Suprapubic skin (tissue), 4 donors: Measurements from ENCODE around the gene PLCG2. TPM values are rescaled to one million over a fixed set of nuclear protein-coding genes. Genes with fewer than 3 reads are reported as not detected.
"Not testable (repeated sequence)": the region's sequence is repeated elsewhere in the genome, so short reads cannot be mapped to it uniquely, and the experiment has no call there.

Experiments used
- DNase-seq, 2 donors: peaks; one replicate each; pipeline ENCODE4 v3.0.0-alpha.2; 2019; ENCODE audit warnings: low spot score in 2 of 2
- H3K27ac ChIP-seq: fragments of 200-600 bp; sonication (generic); one replicate; pipeline ENCODE4 v1.5.1; 2019
- H3K27me3 ChIP-seq: fragments of 200-600 bp; sonication (generic); one replicate; pipeline ENCODE4 v1.5.1; 2019
- H3K36me3 ChIP-seq: fragments of 200-600 bp; sonication (generic); one replicate; pipeline ENCODE4 v1.5.1; 2019
- H3K4me1 ChIP-seq: fragments of 200-600 bp; sonication (generic); one replicate; pipeline ENCODE4 v1.5.1; 2019
- H3K4me3 ChIP-seq: fragments of 200-600 bp; sonication (generic); one replicate; pipeline ENCODE4 v1.5.1; 2019; ENCODE audit warnings: mild to moderate bottlenecking
- H3K9me3 ChIP-seq: fragments of 200-600 bp; sonication (generic); one replicate; pipeline ENCODE4 v1.5.1; 2019
- EP300 ChIP-seq: sonication (generic); formaldehyde crosslinking; IDR thresholded peaks from one replicate; pipeline ENCODE4 v1.6.1; 2017; ENCODE audit warnings: antibody characterized with exemption
- POLR2A ChIP-seq, 2 donors: fragments of 450-650 bp; IDR thresholded peaks; one replicate each; pipeline ENCODE4 v1.6.1; 2017; ENCODE audit warnings: antibody characterized with exemption in 2 of 2, mild to moderate bottlenecking in 2 of 2, moderate library complexity in 2 of 2
- POLR2AphosphoS5 ChIP-seq, 3 donors: sonication (generic); formaldehyde crosslinking; IDR thresholded peaks; one replicate each; pipeline ENCODE4 v1.6.1; 2017; ENCODE audit warnings: antibody characterized with exemption in 3 of 3
- WGBS: methylation state at CpG from one replicate; pipeline ENCODE4 v1.1.5; 2018; 5-methylcytosine and 5-hydroxymethylcytosine counted together
- total RNA-seq, 4 donors: library from RNA; depleted of rRNA; stranded (reverse); fragments of >200 nt; gene quantifications; one replicate each; pipeline ENCODE4 v1.1.0, GENCODE V29; 2016
- TF ChIP-seq, protein P1 (sequence below), 2 donors: fragments of 200-600 bp in 1 of 2; fragments of 450-650 bp in 1 of 2; sonication (generic) in 1 of 2; IDR thresholded peaks; one replicate each; pipeline ENCODE4 v1.5.1; 2016 to 2019; ENCODE audit warnings: antibody characterized with exemption in 2 of 2, mild to moderate bottlenecking in 1 of 2, moderate library complexity in 1 of 2

Gene PLCG2
- total RNA-seq, 4 donors from 2014 or later: 6.5 to 24.1 (median 10.5) TPM

DNA sequence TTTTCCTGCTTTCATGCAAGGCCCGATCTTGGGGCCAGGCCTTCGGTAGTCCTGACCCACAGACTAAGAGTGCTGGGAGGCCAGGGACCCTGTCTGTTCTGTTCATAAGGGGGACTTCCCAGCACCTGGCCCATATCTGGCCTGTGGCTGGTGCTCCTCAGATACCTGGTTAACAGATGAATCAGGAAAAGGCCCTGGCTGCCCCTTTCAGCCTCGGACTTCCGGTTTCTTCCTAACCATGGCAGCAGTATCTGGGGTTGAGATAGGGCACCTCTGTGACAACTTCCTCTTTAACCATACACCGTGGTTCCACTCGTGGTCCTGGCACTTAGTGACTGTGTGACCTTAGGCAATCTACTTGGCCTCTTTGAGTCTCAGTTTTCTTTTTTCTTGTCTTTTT, 18.4 kb downstream of the PLCG2 start:
- Histone ChIP-seq H3K27ac (no peak overlapping the region), H3K4me3 (no peak overlapping the region), H3K4me1 (peaks cover 12% of the 10 kb centered on the region), H3K36me3 (no peaks in the 10 kb centered on the region), H3K9me3 (no peaks in the 10 kb centered on the region), H3K27me3 (no peaks in the 10 kb centered on the region)
- DNase-seq: no peak
- WGBS: 56% methylated on average over 6 of the region's 6 CpGs
- TF ChIP-seq POLR2A (IDR thresholded peaks at IDR 0.05) (no peak), POLR2AphosphoS5 (IDR thresholded peaks at IDR 0.05) (no peak), EP300 (no peak)
- TF ChIP-seq, protein P1, sequence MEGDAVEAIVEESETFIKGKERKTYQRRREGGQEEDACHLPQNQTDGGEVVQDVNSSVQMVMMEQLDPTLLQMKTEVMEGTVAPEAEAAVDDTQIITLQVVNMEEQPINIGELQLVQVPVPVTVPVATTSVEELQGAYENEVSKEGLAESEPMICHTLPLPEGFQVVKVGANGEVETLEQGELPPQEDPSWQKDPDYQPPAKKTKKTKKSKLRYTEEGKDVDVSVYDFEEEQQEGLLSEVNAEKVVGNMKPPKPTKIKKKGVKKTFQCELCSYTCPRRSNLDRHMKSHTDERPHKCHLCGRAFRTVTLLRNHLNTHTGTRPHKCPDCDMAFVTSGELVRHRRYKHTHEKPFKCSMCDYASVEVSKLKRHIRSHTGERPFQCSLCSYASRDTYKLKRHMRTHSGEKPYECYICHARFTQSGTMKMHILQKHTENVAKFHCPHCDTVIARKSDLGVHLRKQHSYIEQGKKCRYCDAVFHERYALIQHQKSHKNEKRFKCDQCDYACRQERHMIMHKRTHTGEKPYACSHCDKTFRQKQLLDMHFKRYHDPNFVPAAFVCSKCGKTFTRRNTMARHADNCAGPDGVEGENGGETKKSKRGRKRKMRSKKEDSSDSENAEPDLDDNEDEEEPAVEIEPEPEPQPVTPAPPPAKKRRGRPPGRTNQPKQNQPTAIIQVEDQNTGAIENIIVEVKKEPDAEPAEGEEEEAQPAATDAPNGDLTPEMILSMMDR (IDR thresholded peaks at IDR 0.05): no peak

DNA sequence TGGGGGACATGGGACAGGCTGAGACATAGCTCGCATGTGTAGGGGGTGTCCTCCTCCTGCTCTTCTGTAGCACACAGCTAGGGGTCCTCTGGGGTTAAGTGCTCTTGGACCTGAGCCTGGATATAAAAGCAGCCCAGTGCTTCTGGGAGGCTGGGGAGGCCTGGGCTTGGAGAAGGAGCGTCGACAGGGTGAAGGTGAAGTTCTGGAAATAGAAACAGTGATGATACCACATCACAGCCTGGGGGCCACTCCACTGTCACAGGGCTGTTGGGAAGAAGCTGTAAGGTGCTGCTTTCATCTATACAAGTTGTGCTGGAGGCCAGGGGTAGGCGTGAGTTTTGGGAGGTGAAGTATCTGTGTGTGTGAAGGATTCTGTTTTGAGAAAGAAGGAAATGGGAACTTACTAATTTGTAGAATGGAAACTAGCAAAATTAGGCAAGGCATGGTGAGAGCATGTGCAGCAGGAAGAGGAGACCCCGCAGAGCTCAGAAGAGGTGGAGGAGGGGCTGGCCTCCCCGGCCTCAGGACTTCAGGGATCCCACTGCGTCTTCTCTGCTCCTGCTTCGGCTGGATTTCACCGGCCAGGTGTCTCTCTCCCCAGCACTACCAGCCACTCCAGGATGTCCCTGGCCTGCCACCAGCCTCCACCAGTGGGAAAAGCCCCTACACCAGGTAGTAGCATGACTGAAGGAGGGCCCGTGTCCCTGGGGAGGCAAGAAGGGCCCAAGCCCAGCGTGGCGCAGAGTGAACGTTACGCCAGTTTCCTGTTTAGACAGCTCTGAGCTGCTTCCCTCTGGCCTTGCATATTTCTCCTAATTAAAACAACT, 19.4 kb downstream of the PLCG2 start:
- H3K4me3 ChIP-seq: no peak overlapping the region
- H3K4me1 ChIP-seq: peaks cover 12% of the 10 kb centered on the region
- DNase-seq: no peak
- TF ChIP-seq POLR2A (IDR thresholded peaks at IDR 0.05) (no peak), EP300 (no peak), POLR2AphosphoS5 (IDR thresholded peaks at IDR 0.05) (no peak)
- TF ChIP-seq, protein P1 (IDR thresholded peaks at IDR 0.05): no peak
- WGBS: 52% methylated on average over 14 of the region's 14 CpGs
- no peaks in the 10 kb centered on the region for H3K9me3 ChIP-seq
- no peak overlapping the region for H3K27ac ChIP-seq
- no peaks in the 10 kb centered on the region for H3K36me3 ChIP-seq
- H3K27me3 ChIP-seq: no peaks in the 10 kb centered on the region

DNA sequence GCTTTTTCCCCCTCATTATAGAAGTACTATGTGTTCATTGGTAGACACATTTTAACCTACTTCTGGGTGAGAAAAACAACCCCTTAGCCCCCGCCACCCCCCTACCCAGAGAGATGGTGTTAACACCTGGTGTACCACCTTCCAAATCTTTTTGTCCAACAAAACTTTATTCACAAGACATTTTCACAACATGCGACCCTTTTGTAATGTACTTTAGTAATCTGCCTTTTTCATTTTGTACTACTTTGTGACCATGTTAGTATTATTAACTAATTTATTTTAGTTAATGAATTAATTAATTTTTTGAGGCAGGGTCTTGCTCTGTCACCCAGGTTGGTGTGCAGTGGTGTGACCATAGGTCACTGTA, 20.0 kb downstream of the PLCG2 start:
- no peaks in the 10 kb centered on the region for H3K27me3 ChIP-seq
- H3K4me1 ChIP-seq: peaks cover 12% of the 10 kb centered on the region
- H3K9me3 ChIP-seq: no peaks in the 10 kb centered on the region
- H3K4me3 ChIP-seq: no peak overlapping the region
- no peak overlapping the region for H3K27ac ChIP-seq
- H3K36me3 ChIP-seq: no peaks in the 10 kb centered on the region
- DNase-seq: no peak
- WGBS: 82% methylated on average over 2 of the region's 2 CpGs
- TF ChIP-seq, protein P1 (IDR thresholded peaks at IDR 0.05): no peak
- TF ChIP-seq POLR2AphosphoS5 (IDR thresholded peaks at IDR 0.05) (no peak), EP300 (no peak), POLR2A (IDR thresholded peaks at IDR 0.05) (no peak)

DNA sequence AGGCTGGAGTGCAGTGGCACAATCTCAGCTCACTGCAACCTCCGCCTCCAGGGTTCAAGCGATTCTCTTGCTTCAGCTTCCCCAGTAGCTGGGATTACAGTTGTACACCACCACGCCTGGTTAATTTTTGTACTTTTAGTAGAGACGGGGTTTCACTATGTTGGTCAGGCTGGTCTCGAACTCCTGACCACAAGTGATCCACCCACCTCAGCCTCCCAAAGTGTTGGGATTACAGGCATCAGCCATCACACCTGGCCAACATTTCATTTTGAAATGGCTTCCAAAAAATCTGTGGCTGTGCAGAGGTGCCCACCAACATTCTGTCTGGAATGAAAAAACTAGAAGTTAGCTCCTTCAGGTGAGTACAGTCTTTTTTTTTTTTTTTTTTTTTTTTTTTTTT, 22.6 kb downstream of the PLCG2 start:
- peaks cover 12% of the 10 kb centered on the region for H3K4me1 ChIP-seq
- not testable (repeated sequence) for H3K27me3 ChIP-seq, H3K9me3 ChIP-seq, H3K36me3 ChIP-seq, H3K4me3 ChIP-seq, DNase-seq, H3K27ac ChIP-seq
- 92% methylated on average over 5 of the region's 5 CpGs for WGBS

DNA sequence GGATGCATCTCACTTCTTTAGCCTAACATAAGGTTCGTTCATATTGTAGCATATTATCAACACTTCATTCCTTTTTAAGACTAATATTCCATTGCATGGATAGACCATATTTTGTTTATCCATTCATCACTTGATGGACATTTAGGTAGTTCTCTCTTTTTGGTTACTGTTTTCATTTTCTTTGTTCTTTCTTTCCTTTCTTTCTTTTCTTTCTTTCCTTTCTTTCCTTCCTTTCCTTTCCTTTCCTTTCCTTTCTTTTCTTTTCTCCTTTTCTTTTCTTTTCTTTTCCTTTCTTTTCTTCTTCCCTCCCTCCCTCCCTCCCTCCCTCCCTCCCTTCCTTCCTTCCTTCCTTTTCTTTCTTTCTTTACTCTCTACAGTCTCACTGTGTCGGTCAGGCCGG, 24.2 kb downstream of the PLCG2 start:
- no peak for TF ChIP-seq EP300
- TF ChIP-seq, protein P1 (IDR thresholded peaks at IDR 0.05): no peak
- TF ChIP-seq POLR2AphosphoS5 (IDR thresholded peaks at IDR 0.05): no peak
- no peak for TF ChIP-seq POLR2A (IDR thresholded peaks at IDR 0.05)
- 82% methylated on average over 3 of the region's 3 CpGs for WGBS
- H3K4me3 ChIP-seq: no peak overlapping the region
- H3K4me1 ChIP-seq: peaks cover 7% of the 10 kb centered on the region
- H3K27ac ChIP-seq: no peak overlapping the region
- no peaks in the 10 kb centered on the region for H3K36me3 ChIP-seq
- no peaks in the 10 kb centered on the region for H3K27me3 ChIP-seq
- no peak for DNase-seq
- no peaks in the 10 kb centered on the region for H3K9me3 ChIP-seq
